Measurements from ENCODE around the gene GULP1.
"Not testable (repeated sequence)": the region's sequence is repeated elsewhere in the genome, so short reads cannot be mapped to it uniquely, and the experiment has no call there.

GULP1 gene

DNA sequence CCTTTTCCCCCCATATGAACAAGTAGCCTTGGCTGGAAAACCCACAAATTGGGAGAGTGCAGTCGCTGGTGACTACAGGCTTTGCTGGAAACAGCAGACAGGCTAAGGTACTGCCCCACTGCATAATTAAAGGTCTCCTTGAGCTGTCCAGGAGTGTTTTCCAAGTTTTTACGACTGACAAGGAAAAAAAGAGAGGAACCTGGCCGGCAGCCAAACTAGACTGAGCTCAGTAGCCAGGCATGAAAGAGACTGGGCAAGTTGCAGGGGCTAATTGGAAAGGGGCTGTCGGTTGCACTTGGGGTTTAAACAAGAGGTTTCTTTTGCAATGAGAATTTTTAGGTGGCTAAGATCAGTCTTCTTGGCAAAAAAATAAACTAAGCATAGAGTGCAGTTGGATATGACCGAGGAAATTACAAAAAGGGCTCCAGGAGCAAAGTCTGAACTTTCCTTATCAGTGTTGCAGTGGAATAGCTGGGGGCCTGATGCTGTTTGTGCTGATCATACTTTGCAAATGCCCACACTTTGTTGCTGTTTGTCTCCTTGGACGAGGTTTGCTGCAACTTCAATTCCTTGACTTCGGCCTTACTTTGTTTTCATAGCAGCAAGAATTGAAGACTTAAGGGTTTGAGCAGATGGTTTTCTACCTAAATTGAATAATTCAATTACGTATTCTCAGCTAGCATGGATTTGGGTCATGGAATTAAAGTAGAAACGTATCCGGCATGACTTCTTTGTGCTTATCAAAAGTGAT, 2.1 kb downstream of the GULP1 start:
- DNase-seq = peak; percentile 48

DNA sequence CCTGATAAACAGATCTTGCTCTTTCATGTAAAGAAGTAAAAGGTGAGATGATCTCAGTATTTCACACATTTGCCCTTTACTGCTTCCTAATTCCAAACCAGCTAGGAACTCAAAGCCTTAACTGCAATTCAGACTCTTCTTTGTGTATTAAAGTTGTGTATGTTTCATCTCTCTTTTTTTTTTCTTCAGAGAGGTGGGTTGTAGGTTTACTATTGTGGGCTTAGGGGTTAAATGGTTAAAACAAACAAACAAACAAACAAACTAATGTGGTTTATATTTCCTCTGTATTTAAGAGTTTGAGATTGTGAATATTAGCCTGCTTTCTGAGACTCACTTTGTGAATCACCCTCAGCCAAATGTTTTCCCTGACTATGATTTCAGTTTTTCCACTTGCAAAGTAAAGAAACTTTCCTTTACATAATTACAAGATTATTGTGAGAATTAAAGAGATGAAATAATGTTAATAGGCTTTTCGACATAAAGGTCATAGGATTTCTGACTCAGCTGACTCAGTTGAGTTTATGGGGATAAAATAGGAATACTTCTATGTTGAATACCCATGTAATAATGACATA, 2.8 kb downstream of the GULP1 start:
- no peak for DNase-seq

DNA sequence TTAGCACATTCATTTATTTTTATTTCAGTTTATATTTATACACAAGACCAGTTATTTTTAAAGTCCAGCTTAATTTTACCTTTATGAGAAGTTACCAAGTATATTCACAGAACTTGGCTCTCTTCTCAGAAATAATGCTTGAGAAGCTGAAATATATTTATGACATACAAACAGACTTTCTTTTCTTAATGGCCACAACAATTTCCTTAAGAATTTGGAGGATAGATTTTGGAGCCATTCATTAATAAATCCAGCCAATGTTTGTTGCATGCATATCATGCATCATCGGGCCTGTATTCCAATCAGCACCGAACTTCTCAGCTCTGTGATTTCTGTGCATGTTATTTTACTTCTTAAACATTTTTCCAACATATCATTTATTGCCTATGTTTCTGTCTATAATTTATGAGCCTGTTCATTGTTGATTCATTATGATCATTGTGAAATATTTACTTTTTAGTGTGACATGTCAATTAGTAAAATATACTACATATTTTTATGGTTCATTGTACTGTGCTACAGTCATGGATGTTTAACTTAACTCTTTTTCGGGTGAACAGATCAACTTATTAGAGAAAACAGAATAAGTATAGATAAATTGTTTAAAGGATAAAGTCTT, 3.5 kb downstream of the GULP1 start:
- DNase-seq = no peak

DNA sequence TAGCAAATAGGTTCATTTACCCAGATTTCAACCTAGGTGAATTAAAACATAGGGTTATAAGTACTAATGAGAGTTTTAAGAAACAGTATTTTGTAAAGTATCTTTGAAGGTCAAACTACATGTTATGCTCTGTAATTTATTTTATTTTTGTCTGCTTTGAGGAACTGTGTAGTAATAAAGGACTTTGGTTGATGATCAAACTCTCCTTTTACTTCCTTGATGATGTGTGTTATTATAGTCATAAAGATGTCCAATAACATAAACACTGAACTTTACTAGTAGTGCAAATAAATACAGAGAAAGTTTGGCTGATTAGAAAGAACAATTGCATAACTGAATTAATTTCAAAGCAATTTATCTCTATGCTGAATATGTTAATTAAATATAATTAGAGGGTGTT, 6.3 kb downstream of the GULP1 start:
- no peak for DNase-seq

DNA sequence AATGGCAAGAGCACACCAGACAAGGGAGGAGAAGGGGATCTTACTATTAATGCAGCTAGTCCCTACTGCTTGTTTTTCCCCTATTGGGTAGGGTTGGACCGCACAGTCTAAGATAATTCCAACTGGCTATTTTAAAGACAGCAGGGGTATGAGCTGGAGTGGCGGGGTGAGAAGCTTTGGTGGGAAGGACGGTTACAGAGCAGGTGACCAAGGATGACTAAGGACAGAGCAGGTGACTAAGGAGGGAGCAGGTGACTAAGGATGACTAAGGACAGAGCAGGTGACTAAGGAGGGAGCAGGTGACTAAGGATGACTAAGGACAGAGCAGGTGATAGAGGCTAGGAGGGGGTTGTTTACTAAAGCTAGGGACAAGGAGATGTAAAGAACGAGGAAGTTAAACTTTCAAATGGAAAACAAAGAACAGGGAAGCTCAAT, 7.3 kb downstream of the GULP1 start:
- DNase-seq = not testable (repeated sequence)

DNA sequence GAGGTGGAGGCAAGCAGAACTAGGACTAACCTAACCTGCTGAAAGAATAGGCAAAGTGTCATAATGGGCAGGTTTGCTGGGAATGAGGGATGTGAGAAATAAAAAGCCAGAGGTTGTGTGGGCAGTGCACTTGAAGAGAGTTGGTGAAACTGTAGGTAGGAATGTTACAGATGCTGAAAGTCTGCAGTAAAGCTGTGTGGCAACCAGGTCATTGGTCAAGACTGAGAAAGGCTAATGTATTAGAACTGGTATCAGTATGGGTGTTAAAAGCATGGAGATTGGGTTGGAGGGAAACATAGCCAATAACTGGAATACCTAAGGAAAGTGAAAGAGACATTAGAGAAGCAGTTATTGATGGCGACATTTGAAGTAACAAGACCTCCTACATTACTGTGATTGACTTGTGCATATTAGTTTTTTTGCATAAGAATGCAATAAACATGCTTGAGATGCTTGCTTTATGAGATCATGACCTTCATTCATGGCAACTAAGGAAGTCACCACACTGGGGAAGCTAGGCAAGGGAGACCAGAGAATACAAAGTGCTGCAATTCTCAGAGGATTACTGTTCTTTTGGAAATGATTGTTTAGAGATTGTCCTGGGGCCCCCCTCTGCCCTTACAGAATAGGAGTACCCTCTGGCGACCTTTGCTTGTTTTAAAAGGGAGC, 11.8 kb downstream of the GULP1 start:
- no peak for DNase-seq

DNA sequence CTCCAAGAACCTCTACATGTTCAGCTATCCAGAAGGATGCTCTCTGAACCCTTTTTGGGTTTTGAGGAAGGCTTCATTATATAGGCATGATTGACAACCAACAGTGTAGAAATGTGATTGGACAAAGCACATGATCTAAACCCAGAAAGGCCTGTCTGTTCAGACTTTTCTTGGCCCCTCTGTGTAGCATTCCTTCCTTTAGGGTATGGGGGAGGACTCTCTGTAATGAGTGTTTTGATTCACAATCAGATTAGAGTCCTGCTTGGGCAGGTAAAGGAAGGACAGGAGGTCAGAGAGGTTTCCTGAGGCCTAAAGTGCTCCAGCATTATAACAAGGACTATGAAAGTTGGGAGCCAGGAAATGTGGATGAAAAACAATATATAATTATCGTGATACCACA, 13.6 kb downstream of the GULP1 start:
- no peak for DNase-seq

DNA sequence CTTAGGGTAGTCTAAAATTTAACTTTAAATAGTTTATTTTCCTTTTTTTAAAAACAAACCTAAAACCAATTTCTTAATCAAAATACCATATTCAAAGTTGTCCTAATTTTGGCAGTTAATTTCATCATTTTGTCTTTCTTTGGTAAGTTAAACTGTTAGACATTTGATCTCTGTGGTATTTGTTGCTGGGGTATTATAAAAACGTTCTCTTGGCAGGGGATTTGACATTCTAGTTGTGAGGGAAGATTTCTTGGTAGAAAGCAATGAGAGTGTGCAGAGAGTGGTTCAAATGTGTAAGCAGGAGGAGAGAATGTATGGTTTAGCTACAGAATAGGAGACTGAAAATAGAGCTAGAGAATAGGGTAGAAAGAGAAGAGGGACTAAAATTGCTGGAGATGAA, 14.6 kb downstream of the GULP1 start:
- DNase-seq = no peak

DNA sequence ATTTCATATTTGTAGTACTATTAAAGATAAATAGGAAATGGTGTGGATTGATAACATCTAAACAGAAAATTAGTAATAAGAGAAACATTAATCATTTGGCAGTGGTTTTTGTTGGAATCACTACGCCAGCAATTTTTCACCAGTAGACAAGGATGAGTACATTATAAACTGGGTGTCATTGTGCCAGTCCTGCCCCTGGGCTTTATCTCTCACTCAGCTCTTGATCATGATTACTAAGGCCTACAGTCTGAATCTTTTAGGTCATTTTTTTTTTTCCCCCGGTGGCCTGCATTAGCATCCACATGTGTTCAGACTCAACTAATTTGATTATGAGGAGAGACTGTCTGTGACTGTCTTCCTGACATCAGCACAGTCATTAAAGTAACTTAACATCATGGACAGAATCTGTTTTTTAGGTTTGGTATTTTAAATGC, 16.2 kb downstream of the GULP1 start:
- DNase-seq = no peak

DNA sequence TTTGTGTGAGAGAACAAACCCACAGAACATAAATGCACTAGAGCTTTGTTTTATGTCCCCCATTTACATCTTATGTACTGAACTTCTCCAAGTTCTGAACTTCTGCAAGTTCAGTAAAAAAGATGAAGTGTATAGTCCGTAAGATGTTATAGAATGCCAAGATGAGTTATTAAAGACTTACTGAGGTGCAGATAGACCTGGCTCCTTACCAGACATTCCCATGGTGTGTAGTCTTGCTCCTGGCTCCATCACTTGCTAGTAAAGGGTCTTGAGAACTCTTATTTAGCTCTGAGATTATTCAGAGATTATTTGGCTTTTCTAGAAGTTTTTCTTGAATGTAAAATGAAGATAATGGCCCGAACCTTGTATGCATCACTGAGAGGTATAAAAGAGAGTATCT, 16.8 kb downstream of the GULP1 start:
- no peak for DNase-seq

DNA sequence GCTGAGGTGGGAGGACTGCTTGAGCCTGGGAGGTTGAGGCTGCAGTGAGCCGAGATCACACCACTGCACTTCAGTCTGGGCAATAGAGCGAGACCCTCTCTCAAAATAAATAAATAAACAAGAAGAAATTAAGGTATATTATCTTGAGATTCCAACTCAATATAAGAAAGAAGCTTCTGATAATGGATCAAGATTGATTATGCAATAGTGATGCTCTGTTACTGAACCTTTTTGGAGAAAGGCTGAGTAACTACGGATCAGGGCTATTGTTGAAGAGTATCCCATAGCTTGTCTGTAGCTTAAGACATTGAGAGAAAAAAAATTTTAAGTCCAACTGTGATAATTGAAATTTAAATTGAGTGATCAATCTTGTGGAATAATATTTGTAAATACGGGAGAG, 17.7 kb downstream of the GULP1 start:
- DNase-seq = no peak

DNA sequence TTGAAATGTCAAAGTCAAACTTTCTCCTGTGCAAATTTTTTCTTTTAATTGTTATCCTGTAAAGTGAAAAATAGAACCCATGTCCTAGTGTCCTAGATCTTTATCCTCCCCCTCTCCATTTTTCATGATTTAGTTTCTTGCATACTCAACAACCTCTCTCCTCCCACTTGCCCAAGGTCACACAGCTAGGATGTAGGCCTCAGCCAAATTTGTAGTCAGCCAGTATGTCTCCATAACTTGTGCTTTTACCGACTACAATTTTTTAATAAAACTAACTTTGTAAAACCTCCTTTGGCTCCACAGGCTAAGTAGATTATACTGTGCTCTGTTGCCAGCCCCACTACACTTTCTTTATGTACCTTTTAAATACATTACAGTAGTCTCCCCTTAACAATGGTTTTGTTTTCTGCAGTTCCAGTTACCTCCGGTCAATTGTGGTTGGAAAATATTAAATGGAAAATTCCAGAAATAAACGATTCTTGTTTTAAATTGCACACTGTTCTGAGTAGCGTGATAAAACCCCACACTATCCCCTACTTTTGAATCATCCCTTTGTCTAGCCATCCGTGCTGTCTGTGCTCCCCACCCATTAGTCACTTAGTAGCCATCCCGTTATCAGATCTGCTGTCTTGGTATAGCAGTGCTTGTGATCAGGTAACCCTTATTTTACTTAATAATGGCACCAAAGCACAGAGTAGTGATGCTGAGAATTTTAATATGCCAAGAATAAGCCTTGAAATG, 22.8 kb downstream of the GULP1 start:
- no peak for DNase-seq

DNA sequence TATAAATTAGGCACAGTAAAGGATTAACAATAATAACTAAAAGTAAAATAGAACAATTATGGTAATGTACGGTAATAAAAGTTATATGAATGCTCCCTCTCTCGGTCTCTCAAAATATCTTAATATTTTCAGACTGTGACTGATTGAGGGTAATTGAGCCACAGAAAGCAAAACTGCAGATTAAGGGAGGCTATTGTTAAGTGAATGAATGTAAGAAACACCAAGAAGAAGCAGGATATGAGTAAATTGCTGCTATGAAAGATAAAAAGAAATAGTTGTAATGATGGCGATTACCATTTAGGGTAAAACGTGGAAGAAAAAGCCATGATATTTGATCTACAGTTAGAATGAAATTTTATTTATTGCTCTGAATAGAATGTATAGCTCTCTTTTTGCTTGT, 24.1 kb downstream of the GULP1 start:
- DNase-seq = no peak

DNA sequence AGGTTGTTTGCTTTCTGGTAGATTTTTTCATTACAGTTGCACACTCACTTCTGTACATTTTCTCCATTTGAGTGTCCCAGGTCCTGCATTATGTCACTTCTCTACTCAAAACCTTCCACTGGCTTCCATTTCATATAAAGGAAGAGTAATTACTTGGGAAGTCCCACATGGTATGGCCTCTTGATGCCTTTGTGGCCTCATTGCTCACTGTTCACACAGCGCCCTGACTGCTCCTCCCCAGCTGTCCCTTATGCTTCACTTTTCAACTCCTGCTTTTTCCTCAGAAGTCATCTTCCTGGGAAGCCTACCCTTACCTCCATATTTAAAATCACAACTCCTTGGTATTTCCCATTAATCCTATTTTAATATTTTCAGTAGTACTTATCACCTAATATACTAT, 24.7 kb downstream of the GULP1 start:
- DNase-seq = no peak

DNA sequence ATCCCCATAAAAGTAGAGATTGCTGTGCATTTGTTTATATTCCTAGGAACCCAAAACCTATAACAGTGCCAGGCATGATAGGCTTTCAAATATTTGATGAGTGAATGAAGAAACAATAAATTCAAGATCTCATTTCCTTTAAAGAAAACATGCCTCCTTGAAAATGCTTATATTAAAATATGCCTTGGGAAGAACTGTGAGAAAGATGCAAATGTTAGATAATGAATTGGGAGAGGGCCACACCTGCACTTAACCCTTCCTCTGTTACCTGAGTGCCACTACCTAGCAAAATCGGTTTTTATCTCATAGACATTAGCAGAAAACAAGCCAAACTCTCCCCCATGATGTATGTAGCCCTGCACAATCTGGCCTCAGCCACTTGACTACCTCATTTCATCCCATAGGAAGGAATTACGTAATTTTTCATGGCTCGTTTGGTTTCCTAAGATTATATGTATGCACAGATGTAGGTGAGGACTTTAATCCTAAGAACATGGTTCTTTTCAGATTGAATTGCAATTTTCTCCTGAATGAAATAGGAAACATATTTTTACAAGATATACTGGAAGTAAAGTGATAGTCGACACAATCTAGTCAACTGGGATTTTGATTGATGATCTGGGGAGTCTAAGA, 25.2 kb downstream of the GULP1 start:
- no peak for DNase-seq

DNA sequence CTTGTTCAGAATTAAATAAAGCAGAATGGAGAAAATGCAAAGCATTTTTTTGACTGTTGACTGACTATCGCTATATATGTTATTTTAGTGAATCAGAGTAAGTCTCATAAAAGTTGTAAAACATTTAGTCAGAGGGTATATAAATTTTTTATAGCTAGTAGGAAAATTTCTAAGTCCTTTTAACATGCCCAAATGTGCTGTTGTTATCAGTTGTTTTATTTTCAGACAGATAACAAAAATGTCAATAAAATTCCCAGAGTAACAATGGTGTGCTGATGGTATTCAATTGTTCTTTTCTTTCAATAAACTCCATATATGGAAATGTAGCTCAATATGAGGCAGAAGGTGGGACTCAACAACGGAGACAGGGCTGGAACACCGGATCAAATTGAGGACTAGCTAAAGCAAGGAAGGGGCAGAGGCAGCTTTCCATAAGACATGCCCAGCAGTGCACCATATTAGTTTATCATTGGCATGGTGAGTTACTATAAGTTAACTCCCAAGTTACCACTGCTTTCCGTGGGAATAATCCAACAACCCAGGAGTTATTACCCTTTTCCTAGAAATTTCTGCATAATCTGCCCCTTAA, 26.6 kb downstream of the GULP1 start:
- DNase-seq = no peak

DNA sequence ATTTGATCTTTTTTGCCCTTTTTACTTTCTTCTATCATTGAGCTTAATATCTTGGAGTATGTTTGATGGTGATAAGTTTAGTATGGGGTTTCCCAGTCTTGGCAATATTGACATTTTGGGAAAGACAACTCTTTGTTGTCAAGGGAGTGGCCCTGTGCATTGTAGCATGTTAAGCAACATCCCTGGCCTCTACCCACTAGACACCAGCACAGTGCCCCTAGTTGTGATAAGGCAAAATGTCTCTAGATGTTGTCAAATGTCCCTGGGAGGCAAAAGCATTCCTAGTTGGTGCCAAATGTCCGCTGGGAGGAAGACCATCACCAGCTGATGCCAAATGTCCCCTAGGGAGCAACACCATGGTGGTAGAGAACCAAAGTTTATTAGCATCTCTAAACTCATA, 28.2 kb downstream of the GULP1 start:
- no peak for DNase-seq

DNA sequence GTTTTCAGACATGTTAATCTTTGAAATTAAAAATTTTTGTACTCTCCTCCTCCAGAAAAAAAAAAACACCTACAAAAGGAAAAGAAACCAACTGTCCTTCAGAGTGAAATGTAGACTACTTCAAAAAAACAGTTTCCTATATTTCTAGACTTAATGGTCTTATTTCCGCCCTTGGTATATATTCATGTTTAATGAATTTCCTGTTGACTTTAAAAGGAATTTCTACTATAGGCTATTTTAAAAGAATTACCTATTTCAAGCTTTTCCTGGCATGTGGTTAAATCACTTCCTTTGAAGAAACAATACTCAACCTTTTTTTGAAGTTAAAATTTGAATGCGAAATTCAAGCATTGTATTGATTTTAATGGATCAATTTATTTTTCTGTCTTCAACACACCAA, 29.2 kb downstream of the GULP1 start:
- DNase-seq = no peak

DNA sequence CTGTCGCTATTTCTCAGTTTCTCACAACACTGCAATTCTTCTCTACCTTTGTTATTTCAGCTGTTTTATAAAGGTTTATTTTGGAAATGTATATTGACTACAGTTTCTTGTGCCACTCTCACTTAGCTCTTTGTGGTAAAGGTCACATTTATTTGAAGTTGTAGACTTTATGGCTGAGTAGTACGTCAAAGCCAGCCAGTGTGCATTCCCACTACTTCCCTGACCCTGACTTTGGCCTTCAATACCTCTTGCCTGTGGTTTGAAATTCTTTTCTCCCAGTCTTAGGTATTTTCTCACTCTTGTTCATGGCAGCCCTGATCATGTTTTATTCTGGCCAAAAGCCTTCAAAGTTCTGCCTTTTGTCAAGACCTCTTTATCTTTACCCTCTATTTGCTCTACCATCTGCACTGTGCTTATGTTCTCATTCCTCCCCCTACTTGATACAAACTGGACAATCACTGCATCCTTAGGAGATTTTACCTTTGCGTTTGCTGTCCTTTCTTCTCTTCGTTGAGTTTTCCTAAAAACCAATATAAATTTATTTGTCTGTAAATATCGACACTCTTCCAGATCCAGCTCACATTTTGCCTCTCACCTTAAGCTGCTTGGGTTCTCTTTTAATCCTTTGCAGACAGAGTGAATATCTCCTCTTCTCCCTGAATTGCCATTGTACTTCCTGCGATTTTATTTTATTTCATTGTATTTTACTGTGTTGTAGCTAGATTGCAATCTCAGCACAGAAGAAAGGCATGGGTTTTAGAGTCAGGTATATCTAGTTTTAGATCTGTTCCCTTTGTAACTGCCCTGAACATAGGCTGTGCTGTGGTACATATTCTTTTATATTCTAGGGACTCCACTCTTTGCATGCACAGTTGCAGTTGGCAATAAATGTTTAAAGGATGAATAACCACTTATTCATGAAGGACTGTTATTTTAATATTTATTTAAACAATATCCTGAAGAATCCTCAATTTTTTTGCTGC, 31.2 kb downstream of the GULP1 start:
- DNase-seq = no peak

DNA sequence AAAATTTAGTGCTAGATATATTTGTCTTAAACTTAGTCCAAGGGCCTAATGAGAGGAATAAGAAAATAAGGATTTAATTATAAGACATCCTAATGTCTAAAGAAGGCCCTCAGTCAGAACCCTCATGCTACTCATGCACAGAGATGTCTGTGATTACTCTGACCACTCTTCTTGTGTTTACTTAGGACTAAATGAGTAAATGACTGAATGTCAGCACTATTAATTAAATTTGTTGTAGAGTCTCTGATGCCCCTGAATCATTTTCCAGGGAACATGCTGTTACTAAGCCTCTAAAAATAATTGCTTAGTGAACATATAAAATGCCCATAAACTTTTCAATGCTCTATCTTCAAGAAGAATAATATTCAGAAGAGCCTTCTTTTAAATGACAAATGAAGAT, 32.4 kb downstream of the GULP1 start:
- no peak for DNase-seq

DNA sequence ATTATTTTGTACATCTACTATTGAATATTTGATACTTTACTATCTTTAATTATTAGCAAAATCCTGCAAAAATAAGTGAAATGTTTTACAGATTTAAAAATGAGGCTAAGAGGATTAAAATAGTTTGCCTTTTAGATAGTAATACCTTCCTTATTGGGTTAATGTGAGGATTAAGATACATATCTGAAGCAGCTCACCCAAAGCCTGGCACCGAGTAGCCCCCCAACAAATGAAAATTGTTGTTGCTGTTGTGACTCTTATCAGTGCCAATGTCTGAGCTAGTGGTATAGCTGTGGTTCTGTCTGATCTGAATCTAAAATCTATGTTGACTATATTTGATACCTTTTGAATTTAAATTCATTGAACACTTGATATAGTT, 34.6 kb downstream of the GULP1 start:
- no peak for DNase-seq
